Brain microvascular endothelial cell (primary cell): ENCODE measurements around the gene THYN1.
A peak's percentile ranks its signal among the peaks of the same experiment; 100 is the strongest.

Experiments used
- DNase-seq: peaks from one replicate; pipeline ENCODE4 v3.0.0-alpha.2; 2020
- H3K27ac ChIP-seq: fragments of 250-450 bp; sonication (Bioruptor Pico); 2 replicates; pipeline ENCODE4 v1.5.1; 2020; ENCODE audit warnings: mild to moderate bottlenecking, moderate library complexity
- H3K27me3 ChIP-seq: fragments of 250-450 bp; sonication (Bioruptor Pico); replicated peaks from 2 replicates; pipeline ENCODE4 v1.5.1; 2020; ENCODE audit warnings: mild to moderate bottlenecking
- H3K36me3 ChIP-seq: fragments of 250-450 bp; sonication (Bioruptor Pico); replicated peaks from 2 replicates; pipeline ENCODE4 v1.5.1; 2020; ENCODE audit warnings: mild to moderate bottlenecking
- H3K4me3 ChIP-seq: 2 replicates; pipeline ENCODE4 v1.5.1; 2011; ENCODE audit warnings: low read depth, mild to moderate bottlenecking, control low read depth, low read length, moderate library complexity
- CTCF ChIP-seq: IDR thresholded peaks from 2 replicates; pipeline ENCODE4 v1.5.1; 2011; ENCODE audit warnings: low read depth, mild to moderate bottlenecking, moderate library complexity, low read length, control low read depth, inconsistent platforms; ENCODE audit errors: missing control alignments
- in situ Hi-C: cut with HindIII; loops from 2 replicates; pipeline ENCODE4 v1.10.0; 2017; ENCODE audit warnings: low sequenced_read_pairs, low pct_ligation_motif_present

The THYN1 gene

GRCh38 chr11:134243913-134244312 is 9.2 kb downstream of the THYN1 start:
- Histone ChIP-seq H3K27me3 (no peaks in the 10 kb centered on the region), H3K27ac (no peak overlapping the region), H3K4me3 (no peak overlapping the region), H3K36me3 (peaks cover 48% of the 10 kb centered on the region)
- in situ Hi-C loops, result no loop called here
- no peak for TF ChIP-seq CTCF
- DNase-seq, result no peak

GRCh38 chr11:134242376-134242775 is 10.8 kb downstream of the THYN1 start:
- DNase-seq, result no peak
- H3K4me3 ChIP-seq, result no peak overlapping the region
- TF ChIP-seq CTCF, result no peak
- no peak overlapping the region for H3K27ac ChIP-seq
- H3K27me3 ChIP-seq, result no peaks in the 10 kb centered on the region
- peaks cover 42% of the 10 kb centered on the region for H3K36me3 ChIP-seq
- in situ Hi-C loops, result no loop called here

- Histone ChIP-seq H3K4me3 (no peak overlapping the region), H3K27ac (no peak overlapping the region), H3K36me3 (peaks cover 38% of the 10 kb centered on the region), H3K27me3 (no peaks in the 10 kb centered on the region)
- DNase-seq, result no peak
- in situ Hi-C loops, result no loop called here
- no peak for TF ChIP-seq CTCF
These were observed 12.6 kb downstream of the THYN1 start for GRCh38 chr11:134240592-134240991.

GRCh38 chr11:134238956-134239355 is 14.2 kb downstream of the THYN1 start:
- no peak for TF ChIP-seq CTCF
- no peak overlapping the region for H3K27ac ChIP-seq
- no peak for DNase-seq
- peaks cover 25% of the 10 kb centered on the region for H3K36me3 ChIP-seq
- H3K4me3 ChIP-seq, result no peak overlapping the region
- no peaks in the 10 kb centered on the region for H3K27me3 ChIP-seq
- in situ Hi-C loops, result no loop called here

GRCh38 chr11:134237557-134237922 is 15.6 kb downstream of the THYN1 start:
- H3K36me3 ChIP-seq, result peaks cover 17% of the 10 kb centered on the region
- no peak for TF ChIP-seq CTCF
- no peak overlapping the region for H3K27ac ChIP-seq
- in situ Hi-C loops, result no loop called here
- H3K4me3 ChIP-seq, result no peak overlapping the region
- no peaks in the 10 kb centered on the region for H3K27me3 ChIP-seq
- no peak for DNase-seq

GRCh38 chr11:134236834-134237556 is 16.2 kb downstream of the THYN1 start:
- in situ Hi-C loops, result no loop called here
- Histone ChIP-seq H3K27ac (no peak overlapping the region), H3K36me3 (peaks cover 17% of the 10 kb centered on the region), H3K4me3 (no peak overlapping the region), H3K27me3 (no peaks in the 10 kb centered on the region)
- TF ChIP-seq CTCF, result no peak
- peak; percentile 32 for DNase-seq
